ENCODE measurements around the gene CPN2.

CPN2 gene

DNA sequence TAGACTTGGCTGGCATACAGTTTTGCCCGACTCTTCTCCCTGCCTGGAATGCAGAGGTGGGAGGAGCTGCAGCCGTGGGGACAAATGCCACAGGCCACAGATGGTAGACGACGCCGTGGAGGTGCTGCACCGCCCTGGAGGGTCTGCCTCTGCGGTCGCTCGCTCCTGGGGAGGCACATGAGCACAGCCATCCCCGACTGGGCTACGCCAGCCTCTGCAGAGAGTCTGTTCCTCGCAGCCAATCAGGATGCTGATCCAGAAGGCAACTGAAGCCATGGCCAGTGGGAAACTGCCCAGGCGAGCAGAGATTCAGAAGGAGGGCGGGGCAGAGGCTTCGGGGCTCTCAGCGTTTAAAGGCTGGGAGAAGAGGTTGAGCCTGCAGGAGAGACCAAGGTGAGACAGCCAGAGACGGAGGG, 30.3 kb upstream of the CPN2 start:
- no peak for DNase-seq (ENCODE audit: low read depth in 2 of 2)

DNA sequence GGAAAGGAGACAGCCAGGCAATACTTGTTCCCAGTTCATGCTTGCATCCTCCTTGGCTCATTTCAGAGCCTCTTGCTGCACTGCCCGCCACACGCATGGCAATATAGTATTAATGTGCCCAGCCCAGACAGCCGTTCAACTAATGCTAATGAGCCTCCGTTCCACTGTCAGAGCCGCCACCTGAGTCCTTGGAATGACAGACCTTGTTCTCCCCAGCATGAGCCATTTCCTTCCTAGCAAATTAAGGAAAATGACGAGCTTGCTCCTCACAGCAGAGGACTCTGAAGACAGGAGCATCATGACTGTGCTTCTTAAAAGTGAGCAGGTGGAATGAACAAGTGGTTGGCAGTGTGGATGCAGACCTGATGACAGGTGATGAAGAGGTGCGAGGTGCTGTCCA, 29.2 kb upstream of the CPN2 start:
- no peak for DNase-seq (ENCODE audit: low read depth in 2 of 2)

- no peak for DNase-seq (ENCODE audit: low read depth in 2 of 2)
Measured at GRCh38 chr3:194379651-194380050, 28.5 kb upstream of the CPN2 start.

DNA sequence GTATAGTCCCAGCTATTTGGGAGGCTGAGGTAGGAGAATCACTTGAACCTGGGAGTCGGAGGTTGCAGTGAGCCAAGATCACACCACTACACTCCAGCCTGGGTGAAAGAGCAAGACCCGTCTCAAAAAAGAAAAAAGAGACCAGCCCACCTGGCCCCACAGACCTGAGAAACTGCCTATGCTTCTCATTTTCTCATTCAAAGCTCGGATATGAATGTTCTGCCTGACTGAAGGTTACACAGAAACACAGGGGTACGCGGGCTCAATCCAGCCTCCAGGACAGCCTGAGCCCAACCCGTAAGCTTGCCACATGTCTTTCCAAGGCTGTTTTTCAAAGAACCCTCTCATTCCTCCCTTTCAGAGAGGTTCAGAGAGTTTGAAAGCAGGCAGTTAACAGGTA, 28.1 kb upstream of the CPN2 start:
- no peak for DNase-seq (ENCODE audit: low read depth in 2 of 2)

- no peak for DNase-seq (ENCODE audit: low read depth in 2 of 2)
Measured at GRCh38 chr3:194377708-194378107, 26.6 kb upstream of the CPN2 start.

DNA sequence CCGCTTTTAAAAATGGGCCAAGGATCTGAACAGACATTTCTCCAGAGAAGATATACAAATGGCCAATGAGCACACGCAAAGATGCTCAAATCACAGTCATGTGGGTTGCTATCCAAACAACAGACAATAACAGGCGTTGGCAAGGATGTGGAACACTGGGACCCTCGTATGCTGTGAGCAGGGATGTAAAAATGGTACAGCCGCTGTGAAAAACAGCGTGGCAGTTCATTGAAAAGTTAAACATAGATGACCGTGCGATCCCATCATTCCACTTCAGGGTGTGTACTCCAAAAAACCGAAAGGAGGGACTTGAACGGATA, 25.1 kb upstream of the CPN2 start:
- no peak for DNase-seq (ENCODE audit: low read depth in 2 of 2)

- DNase-seq (ENCODE audit: low read depth in 2 of 2): no peak
Measured at GRCh38 chr3:194375473-194376240, 24.5 kb upstream of the CPN2 start.

- DNase-seq (ENCODE audit: low read depth in 2 of 2): no peak
Measured at GRCh38 chr3:194374935-194375334, 23.8 kb upstream of the CPN2 start.

- DNase-seq (ENCODE audit: low read depth in 2 of 2): no peak
Measured at GRCh38 chr3:194373899-194374298, 22.8 kb upstream of the CPN2 start.

GRCh38 chr3:194373028-194373427, 21.9 kb upstream of the CPN2 start:
- no peak for DNase-seq (ENCODE audit: low read depth in 2 of 2)

DNA sequence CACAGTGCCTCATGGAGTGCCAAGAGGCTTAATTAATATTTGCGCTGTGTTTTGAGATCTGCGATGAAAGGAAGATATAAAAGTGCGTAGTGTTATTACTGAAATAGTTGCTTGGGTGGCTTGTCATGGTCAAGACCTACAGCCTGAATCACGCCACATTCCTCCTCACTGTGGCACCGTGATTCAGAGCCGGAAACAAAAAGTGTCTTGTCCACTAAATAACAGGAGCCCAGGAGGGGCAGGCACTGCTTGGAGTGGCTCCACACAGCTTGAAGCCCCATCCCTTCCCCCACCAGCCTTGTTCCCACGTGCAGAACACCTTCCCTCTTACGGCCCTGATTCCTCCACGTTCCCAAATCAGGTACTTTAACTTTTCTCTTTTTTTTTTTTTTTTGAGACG, 19.6 kb upstream of the CPN2 start:
- DNase-seq (ENCODE audit: low read depth in 2 of 2): no peak

DNA sequence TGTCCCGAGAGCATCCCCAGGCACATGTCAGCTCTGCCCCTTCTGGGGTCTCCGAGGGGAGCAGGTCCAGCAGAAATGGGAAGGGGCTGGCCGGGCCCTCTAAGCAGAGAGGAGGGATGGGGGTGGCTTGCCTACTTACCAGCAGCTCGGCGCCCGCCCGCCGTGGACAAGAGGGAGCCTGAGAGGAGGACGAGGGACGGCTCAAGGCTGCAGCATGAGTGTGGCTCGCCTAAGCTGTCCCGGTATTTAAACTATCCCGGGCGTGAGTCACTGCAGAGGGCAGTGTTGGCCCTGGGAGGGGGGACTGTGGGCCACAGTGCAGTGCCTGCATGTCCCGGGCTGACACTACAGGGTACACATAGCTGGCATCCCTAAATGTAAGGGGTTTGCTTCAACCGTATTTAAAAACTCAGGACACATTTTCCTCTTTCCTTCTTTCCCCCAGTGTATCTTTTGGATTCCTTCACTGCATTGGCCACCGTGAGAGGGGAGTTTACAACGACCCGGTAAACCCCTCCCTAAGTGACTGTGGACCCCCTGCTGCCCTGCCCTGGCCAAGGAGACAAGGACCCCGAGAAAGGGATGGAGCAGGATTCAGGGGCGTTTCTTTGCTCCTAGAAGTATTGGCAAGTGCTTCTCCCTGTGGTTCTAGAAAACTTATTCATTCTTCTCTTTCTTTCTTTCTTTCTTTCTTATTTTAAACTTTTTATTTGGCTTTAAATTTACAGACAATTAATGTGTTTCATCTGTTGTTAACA, 18.6 kb upstream of the CPN2 start, which contains the start of gene LRRC15:
Gene LRRC15, minus strand, starts transcription at position 222 of the 758 bp plus-strand sequence. CDS start 8,700 bp downstream, outside the sequence.
- DNase-seq (ENCODE audit: low read depth in 2 of 2): no peak

DNA sequence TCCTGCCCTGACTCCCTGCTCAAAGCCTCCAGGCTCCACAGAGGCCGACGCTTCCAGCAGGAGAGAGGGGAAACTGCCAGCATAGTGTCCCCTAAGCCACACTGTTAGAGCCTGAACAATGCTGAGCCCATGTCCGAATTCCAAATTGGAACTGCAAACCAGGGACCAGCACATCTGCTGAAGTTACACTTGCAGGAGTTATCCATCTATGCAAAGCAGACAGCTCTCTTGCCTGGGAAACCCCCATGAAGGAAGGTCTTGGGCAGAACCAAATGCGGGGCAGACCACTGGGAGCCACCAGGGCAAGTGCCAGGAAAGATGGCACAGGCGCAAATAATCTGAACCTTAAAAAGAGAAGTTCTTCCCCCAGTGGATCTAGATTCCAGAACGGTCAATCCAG, 17.8 kb upstream of the CPN2 start:
- DNase-seq (ENCODE audit: low read depth in 2 of 2): no peak

GRCh38 chr3:194367992-194368841, 17.1 kb upstream of the CPN2 start:
- DNase-seq (ENCODE audit: low read depth in 2 of 2): peak; percentile 49 to 60

GRCh38 chr3:194365978-194366490, 14.9 kb upstream of the CPN2 start:
- DNase-seq (ENCODE audit: low read depth in 2 of 2): no peak

DNA sequence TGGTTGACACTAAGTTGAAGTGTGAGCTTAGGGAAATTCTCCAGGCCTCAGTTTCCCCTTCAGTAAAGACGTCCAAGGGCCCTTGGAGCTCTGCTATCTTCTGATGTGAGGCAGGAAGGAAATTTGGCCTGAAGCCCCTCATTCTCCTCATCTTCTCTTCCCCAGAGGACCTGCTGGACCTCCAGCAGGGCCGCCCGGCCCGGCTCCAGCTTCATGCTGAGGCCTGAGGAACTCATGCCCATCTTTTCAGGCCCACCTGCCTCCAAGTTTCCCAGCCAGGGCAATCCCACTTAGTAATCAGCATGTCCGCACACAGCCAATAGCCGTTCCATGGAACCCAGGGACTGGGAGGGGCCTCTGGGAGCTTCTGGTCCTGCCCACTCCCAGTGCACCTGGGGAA, 14.4 kb upstream of the CPN2 start:
- DNase-seq (ENCODE audit: low read depth in 2 of 2): no peak

DNA sequence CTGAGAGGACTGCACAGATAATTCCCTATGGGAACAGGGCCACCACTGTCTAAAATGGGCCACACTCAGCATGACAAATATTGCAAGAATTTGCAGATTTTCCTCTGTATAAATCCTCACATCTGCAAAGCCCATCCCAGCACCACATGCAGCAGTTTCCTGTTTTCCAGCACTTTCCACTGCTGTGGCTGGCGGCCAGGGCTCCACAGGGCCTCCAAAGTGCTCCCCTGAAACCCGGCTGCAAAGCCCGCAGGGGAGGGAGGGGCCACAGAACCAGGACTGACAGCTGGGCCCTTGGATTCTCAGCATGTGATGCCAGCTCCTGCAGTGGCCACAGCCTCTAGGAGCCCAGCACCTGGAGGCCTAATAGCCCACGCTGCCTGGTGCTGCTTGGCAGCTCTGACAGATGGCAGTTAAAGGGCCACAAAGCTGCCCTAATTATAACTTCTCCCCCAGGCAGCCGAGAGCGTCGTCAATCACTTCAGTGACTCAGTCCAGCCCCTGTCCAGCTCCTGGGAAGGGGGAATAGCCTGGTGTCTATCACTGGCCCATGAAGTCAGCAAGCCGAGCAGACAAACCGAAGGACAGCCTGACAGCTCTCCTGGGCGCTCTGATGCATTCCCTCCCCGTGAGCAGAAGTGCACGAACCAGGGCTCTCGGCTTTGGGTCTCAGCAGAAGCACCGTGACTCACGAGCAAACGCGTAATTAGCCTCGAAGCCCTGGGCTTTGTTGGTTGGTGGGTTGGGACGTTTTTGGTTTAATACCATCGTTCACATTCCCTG, 13.7 kb upstream of the CPN2 start:
- DNase-seq (ENCODE audit: low read depth in 2 of 2): peak; percentile 92

- no peak for DNase-seq (ENCODE audit: low read depth in 2 of 2)
Measured at GRCh38 chr3:194364314-194364651, 13.2 kb upstream of the CPN2 start.

DNA sequence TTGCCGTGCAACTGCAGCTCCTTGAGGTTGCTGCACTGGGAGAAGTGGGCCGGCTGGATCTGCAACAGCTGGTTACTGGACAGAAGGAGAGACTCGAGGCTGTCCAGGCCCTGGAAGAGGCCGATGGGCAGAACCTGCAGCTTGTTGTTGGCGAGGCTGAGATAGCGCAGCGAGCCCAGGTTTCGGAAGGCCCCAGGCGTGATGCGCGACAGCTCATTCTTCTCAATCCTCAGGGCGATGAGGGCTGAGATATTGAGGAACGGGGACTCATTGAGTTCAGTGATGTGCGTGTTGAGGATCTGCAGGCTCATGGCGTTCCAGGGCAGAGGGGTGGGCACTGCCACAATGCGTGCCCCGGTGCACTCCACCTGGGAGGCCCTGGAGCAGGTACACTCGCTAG, 9.4 kb upstream of the CPN2 start:
- DNase-seq (ENCODE audit: low read depth in 2 of 2): no peak

DNA sequence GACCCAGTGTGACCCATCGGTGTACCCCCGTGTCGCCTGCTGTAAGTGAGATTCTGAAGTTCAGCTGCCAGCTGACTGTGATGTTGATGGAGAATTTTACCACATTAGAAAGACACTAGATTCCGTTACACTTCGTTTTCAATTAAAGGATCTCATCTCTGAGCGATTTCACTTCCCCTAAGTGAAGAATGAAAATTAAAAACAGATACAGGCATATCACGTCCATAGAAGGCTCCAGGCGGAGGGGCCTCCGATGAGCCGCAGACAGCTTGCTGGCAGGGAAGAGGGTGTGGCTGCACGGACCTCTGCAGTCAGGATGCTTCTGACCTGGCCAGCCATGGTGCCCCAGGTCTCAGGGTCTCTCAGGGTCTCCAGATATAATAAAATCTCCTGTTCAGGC, 6.6 kb upstream of the CPN2 start:
- peak; percentile 40 to 54 for DNase-seq (ENCODE audit: low read depth in 2 of 2)

DNA sequence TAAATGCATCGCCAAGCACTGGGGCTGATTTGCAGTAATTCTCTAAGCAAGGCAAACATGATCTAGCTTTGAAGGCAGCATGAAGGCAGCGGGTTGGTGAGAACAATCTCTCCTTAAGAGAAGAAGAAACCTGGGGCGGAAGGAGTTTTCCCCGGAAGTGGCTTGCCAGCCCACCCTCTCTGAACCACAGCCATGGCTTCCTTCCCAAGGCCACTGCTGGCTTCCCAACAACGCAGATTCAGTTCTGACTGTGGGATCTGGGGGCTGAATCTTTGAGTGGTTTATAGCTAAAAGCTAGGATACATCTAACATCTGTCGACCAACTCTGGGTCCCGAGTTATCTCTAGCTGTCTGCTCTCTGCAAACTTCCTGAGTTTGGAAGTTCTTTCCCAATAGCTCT, 4.3 kb upstream of the CPN2 start:
- DNase-seq (ENCODE audit: low read depth in 2 of 2): no peak

- DNase-seq (ENCODE audit: low read depth in 2 of 2): no peak
Measured at GRCh38 chr3:194354315-194354714, 3.2 kb upstream of the CPN2 start.
